Measurements from ENCODE around the gene TKT.

GRCh38 chr3:53219895-53220483 is 35.8 kb downstream of the TKT start:
- TF ChIP-seq CTCF (IDR thresholded peaks at IDR 0.05; ENCODE audit: low read depth, low read length) (peak; percentile 89), EZH2phosphoT487 (IDR thresholded peaks at IDR 0.05; ENCODE audit: low read depth) (no peak)

All from OCI-LY3 (cell line).